MM.1S (cell line): ENCODE measurements around the gene FCHSD1.

Source experiments
- CTCF ChIP-seq: fragments of 300-600 bp; sonication (generic); IDR thresholded peaks from 2 replicates; pipeline ENCODE4 v1.5.1; 2016; ENCODE audit warnings: antibody characterized with exemption, low read length, mixed read lengths
- EZH2phosphoT487 ChIP-seq: fragments of 300-600 bp; sonication (generic); IDR thresholded peaks from 2 replicates; pipeline ENCODE4 v1.6.1; 2018; ENCODE audit warnings: antibody characterized with exemption, low read length

- no peak for TF ChIP-seq CTCF
- TF ChIP-seq EZH2phosphoT487 = no peak
These were observed 14.7 kb downstream of the FCHSD1 start, which contains the start of the genes HDAC3 and RELL2 for GRCh38 chr5:141636413-141637122.
